22Rv1 (cell line): ENCODE measurements around the gene DNASE1L1.

Experiments used
- ZFX ChIP-seq: fragments of 450-650 bp; IDR thresholded peaks from 2 replicates; pipeline ENCODE4 v1.6.1; 2017; ENCODE audit warnings: antibody characterized with exemption, borderline replicate concordance
- TF ChIP-seq, protein P1 (sequence below): fragments of 450-650 bp; IDR thresholded peaks from 2 replicates; pipeline ENCODE4 v1.5.1; 2017; ENCODE audit warnings: mild to moderate bottlenecking

DNA sequence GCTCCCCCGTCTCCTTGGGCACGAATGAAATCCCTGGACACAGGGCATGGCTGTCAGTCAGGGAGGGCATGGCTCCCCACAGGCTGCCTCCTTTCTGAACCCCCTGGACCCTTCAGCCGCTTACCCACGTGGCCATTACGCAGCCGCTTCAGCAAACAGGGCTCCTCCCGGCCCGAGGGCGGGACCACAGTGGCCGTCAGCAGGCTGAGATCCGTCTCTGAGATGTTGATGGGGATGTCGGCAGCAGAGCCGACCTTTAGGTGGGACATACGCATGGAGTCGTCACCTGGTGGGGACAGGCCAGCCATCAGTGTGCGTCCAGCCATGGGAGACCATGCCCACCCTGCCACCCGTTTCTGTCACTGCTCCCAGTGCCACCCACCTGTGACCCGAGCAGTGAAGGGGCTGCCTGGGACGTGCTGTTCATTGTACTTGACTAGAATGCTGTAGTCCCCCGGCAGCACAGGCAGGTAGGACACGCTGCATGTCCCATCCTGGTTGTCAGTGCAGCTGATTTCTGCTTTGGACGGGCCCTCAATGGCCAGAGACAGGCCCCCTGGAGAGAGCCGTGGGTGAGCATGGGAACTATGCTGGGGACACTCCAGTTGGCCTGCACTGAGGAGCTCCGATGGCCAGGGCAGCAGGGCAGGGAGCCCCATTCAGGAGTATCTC lies 55.7 kb downstream of the DNASE1L1 start:
- TF ChIP-seq, protein P1, sequence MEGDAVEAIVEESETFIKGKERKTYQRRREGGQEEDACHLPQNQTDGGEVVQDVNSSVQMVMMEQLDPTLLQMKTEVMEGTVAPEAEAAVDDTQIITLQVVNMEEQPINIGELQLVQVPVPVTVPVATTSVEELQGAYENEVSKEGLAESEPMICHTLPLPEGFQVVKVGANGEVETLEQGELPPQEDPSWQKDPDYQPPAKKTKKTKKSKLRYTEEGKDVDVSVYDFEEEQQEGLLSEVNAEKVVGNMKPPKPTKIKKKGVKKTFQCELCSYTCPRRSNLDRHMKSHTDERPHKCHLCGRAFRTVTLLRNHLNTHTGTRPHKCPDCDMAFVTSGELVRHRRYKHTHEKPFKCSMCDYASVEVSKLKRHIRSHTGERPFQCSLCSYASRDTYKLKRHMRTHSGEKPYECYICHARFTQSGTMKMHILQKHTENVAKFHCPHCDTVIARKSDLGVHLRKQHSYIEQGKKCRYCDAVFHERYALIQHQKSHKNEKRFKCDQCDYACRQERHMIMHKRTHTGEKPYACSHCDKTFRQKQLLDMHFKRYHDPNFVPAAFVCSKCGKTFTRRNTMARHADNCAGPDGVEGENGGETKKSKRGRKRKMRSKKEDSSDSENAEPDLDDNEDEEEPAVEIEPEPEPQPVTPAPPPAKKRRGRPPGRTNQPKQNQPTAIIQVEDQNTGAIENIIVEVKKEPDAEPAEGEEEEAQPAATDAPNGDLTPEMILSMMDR: no peak
- no peak for TF ChIP-seq ZFX
